ENCODE data around the gene CARMIL3. TPM values are rescaled to one million over a fixed set of nuclear protein-coding genes. Genes with fewer than 3 reads are reported as not detected.
A peak's percentile ranks its signal among the peaks of the same experiment; 100 is the strongest.

The CARMIL3 gene
- total RNA-seq, 1 donor from 2014 or later, result 0.60 TPM

- no peak for DNase-seq (ENCODE audit: low spot score)
- no peak for TF ChIP-seq CTCF (IDR thresholded peaks at IDR 0.05)
- Mint-ChIP-seq H3K36me3 (ENCODE audit: low read depth) (no peaks in the 10 kb centered on the region), H3K27me3 (ENCODE audit: low read depth) (peaks cover 25% of the 10 kb centered on the region), H3K4me3 (ENCODE audit: unreplicated experiment) (no peak overlapping the region), H3K27ac (ENCODE audit: unreplicated experiment) (no peak overlapping the region), H3K4me1 (ENCODE audit: low read depth) (peaks cover 4% of the 10 kb centered on the region), H3K9me3 (ENCODE audit: low read depth) (no peaks in the 10 kb centered on the region)
Observed at GRCh38 chr14:24076302-24076601, 24.4 kb downstream of the CARMIL3 start.

GRCh38 chr14:24077086-24077485 lies 25.3 kb downstream of the CARMIL3 start:
- Mint-ChIP-seq H3K36me3 (ENCODE audit: low read depth) (no peaks in the 10 kb centered on the region), H3K4me3 (ENCODE audit: unreplicated experiment) (no peak overlapping the region)

GRCh38 chr14:24078146-24078545 lies 26.3 kb downstream of the CARMIL3 start:
- H3K36me3 Mint-ChIP-seq (ENCODE audit: low read depth), result no peaks in the 10 kb centered on the region
- DNase-seq (ENCODE audit: low spot score), result no peak
- no peak overlapping the region for H3K27ac Mint-ChIP-seq (ENCODE audit: unreplicated experiment)
- peaks cover 34% of the 10 kb centered on the region for H3K27me3 Mint-ChIP-seq (ENCODE audit: low read depth)
- H3K4me3 Mint-ChIP-seq (ENCODE audit: unreplicated experiment), result no peak overlapping the region
- no peak for TF ChIP-seq CTCF (IDR thresholded peaks at IDR 0.05)
- no peaks in the 10 kb centered on the region for H3K9me3 Mint-ChIP-seq (ENCODE audit: low read depth)
- H3K4me1 Mint-ChIP-seq (ENCODE audit: low read depth), result peaks cover 8% of the 10 kb centered on the region

More at GRCh38 chr14:24077086-24077485, 25.3 kb downstream of the CARMIL3 start:
- no peak for TF ChIP-seq CTCF (IDR thresholded peaks at IDR 0.05)
- Mint-ChIP-seq H3K27ac (ENCODE audit: unreplicated experiment) (no peak overlapping the region), H3K27me3 (ENCODE audit: low read depth) (peaks cover 28% of the 10 kb centered on the region), H3K4me1 (ENCODE audit: low read depth) (peaks cover 7% of the 10 kb centered on the region), H3K9me3 (ENCODE audit: low read depth) (no peaks in the 10 kb centered on the region)
- no peak for DNase-seq (ENCODE audit: low spot score)

- no peak for DNase-seq (ENCODE audit: low spot score)
- TF ChIP-seq CTCF (IDR thresholded peaks at IDR 0.05), result no peak
- H3K4me1 Mint-ChIP-seq (ENCODE audit: low read depth), result peaks cover 8% of the 10 kb centered on the region
- H3K4me3 Mint-ChIP-seq (ENCODE audit: unreplicated experiment), result no peak overlapping the region
- H3K27me3 Mint-ChIP-seq (ENCODE audit: low read depth), result peaks cover 36% of the 10 kb centered on the region
- no peaks in the 10 kb centered on the region for H3K36me3 Mint-ChIP-seq (ENCODE audit: low read depth)
- no peak overlapping the region for H3K27ac Mint-ChIP-seq (ENCODE audit: unreplicated experiment)
- no peaks in the 10 kb centered on the region for H3K9me3 Mint-ChIP-seq (ENCODE audit: low read depth)
Observed at GRCh38 chr14:24079491-24080141, 27.8 kb downstream of the CARMIL3 start.

- no peak for TF ChIP-seq CTCF (IDR thresholded peaks at IDR 0.05)
- Mint-ChIP-seq H3K36me3 (ENCODE audit: low read depth) (no peaks in the 10 kb centered on the region), H3K4me3 (ENCODE audit: unreplicated experiment) (peak overlapping the region; percentile 68), H3K27ac (ENCODE audit: unreplicated experiment) (no peak overlapping the region), H3K27me3 (ENCODE audit: low read depth) (peaks cover 32% of the 10 kb centered on the region), H3K4me1 (ENCODE audit: low read depth) (peaks cover 8% of the 10 kb centered on the region), H3K9me3 (ENCODE audit: low read depth) (no peaks in the 10 kb centered on the region)
- DNase-seq (ENCODE audit: low spot score), result no peak
Observed at GRCh38 chr14:24080142-24080530, 28.3 kb downstream of the CARMIL3 start.

All from chondrocyte (in vitro differentiated cells).